Spleen (tissue), 7 donors: ENCODE results near the gene ZSWIM6.

Source experiments
- POLR2A ChIP-seq, 3 donors: fragments of 450-650 bp; IDR thresholded peaks; one replicate each; pipeline ENCODE4 v1.5.1; 2017; ENCODE audit warnings: antibody characterized with exemption in 3 of 3, mild to moderate bottlenecking in 1 of 3
- POLR2AphosphoS5 ChIP-seq, 3 donors: sonication (generic); formaldehyde crosslinking; IDR thresholded peaks; one replicate each; pipeline ENCODE4 v1.5.1; 2017; ENCODE audit warnings: antibody characterized with exemption in 3 of 3
- TF ChIP-seq, protein P1 (sequence below), 11 experiments: fragments of 200-600 bp in 7 of 11; fragments of 450-650 bp in 4 of 11; sonication (generic) in 4 of 11; IDR thresholded peaks in 8 of 11; conservative IDR thresholded peaks in 3 of 11; 1 replicate in 7 of 11; 2 replicates in 4 of 11; pipeline versions ENCODE4 v1.4.0 to v1.8.0; 2016 to 2021; ENCODE audit warnings: antibody characterized with exemption in 11 of 11, inconsistent platforms in 4 of 11, mild to moderate bottlenecking in 1 of 11
- donor health status: DM: no; HTN: no; CAD: no; lungs with moderate emphysema.
- donor health status: DM: no; HTN: no; CAD: no.
- donor health status: DM: no; HTN: no; CAD: no.

DNA sequence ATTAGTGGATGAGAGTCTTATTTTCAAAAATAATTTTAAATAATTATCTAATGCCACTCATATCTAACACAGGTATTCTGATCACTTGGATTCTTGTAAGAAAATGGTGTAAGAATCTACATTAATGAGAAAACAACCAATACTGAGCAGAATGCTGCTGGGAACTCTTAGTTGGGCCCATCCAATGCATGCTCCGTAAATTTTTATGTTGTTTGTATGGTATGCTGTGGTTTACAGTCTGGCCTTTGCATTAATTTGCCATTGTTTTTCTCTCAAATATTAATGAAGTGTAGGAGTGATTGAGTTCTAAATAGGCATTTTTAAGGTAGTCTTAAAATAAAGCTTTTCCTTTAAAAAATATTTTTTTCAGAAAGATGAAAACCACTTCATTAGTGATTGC lies 133.4 kb downstream of the ZSWIM6 start:
- TF ChIP-seq, protein P1, sequence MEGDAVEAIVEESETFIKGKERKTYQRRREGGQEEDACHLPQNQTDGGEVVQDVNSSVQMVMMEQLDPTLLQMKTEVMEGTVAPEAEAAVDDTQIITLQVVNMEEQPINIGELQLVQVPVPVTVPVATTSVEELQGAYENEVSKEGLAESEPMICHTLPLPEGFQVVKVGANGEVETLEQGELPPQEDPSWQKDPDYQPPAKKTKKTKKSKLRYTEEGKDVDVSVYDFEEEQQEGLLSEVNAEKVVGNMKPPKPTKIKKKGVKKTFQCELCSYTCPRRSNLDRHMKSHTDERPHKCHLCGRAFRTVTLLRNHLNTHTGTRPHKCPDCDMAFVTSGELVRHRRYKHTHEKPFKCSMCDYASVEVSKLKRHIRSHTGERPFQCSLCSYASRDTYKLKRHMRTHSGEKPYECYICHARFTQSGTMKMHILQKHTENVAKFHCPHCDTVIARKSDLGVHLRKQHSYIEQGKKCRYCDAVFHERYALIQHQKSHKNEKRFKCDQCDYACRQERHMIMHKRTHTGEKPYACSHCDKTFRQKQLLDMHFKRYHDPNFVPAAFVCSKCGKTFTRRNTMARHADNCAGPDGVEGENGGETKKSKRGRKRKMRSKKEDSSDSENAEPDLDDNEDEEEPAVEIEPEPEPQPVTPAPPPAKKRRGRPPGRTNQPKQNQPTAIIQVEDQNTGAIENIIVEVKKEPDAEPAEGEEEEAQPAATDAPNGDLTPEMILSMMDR (IDR thresholded peaks at IDR 0.05 in 8 of 11, conservative IDR thresholded peaks at IDR 0.05 in 3 of 11), result no peak
- TF ChIP-seq POLR2AphosphoS5 (IDR thresholded peaks at IDR 0.05), result no peak
- no peak for TF ChIP-seq POLR2A (IDR thresholded peaks at IDR 0.05)
